ENCODE results near the gene LARP4B.

LARP4B gene

DNA sequence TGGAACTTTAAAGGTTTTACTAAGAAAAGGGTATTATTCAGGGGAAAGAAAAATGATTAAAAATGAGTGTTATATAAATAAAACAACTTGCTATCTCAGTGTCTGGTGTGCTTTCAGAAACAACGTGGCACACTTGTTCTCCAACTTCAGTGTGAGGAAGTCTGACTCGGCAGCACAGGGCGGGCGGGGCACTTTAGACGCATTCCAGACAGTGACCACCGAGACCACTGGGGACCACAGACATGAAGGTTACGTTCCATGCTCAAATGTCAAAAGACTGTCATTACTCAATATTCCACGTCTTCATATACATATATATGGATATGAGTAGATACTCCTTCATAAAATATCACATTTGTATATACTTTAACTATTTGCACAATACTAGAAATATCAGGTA is 87.0 kb downstream of the LARP4B start:
- no peak for DNase-seq
- no peaks in the 10 kb centered on the region for H3F3A ChIP-seq (ENCODE audit: insufficient read depth, low read length)
- H3K4me3 ChIP-seq (ENCODE audit: low read length) = no peak overlapping the region
- no peaks in the 10 kb centered on the region for H3K9me3 ChIP-seq (replicated peaks; ENCODE audit: insufficient read depth, low read length)
- peaks cover 100% of the 10 kb centered on the region for H3K79me2 ChIP-seq (ENCODE audit: low read length)
- H3K4me1 ChIP-seq (ENCODE audit: low read length) = peaks cover 25% of the 10 kb centered on the region
- no peak overlapping the region for H3K9ac ChIP-seq (ENCODE audit: low read length)
- H3K27me3 ChIP-seq (replicated peaks; ENCODE audit: insufficient read depth, low read length) = no peaks in the 10 kb centered on the region
- H3K27ac ChIP-seq (ENCODE audit: low read length) = no peak overlapping the region
- no peaks in the 10 kb centered on the region for H3K9me2 ChIP-seq (replicated peaks; ENCODE audit: insufficient read depth, low read length)
- H2AFZ ChIP-seq (ENCODE audit: low read length) = no peak overlapping the region
- H3K36me3 ChIP-seq (replicated peaks; ENCODE audit: insufficient read depth, low read length) = peaks cover 12% of the 10 kb centered on the region; the same call in 1 of the 2 replicates
- no peak overlapping the region for H3K4me2 ChIP-seq (ENCODE audit: low read depth, low read length)
- H4K20me1 ChIP-seq (ENCODE audit: insufficient read depth, low read length) = peaks cover 6% of the 10 kb centered on the region; the same call in 1 of the 2 replicates
- TF ChIP-seq EZH2phosphoT487 (IDR thresholded peaks at IDR 0.05; ENCODE audit: low read length) (no peak), EZH2 (optimal IDR thresholded peaks at IDR 0.05; ENCODE audit: low read depth, low read length) (no peak)
- TF ChIP-seq, protein P1, sequence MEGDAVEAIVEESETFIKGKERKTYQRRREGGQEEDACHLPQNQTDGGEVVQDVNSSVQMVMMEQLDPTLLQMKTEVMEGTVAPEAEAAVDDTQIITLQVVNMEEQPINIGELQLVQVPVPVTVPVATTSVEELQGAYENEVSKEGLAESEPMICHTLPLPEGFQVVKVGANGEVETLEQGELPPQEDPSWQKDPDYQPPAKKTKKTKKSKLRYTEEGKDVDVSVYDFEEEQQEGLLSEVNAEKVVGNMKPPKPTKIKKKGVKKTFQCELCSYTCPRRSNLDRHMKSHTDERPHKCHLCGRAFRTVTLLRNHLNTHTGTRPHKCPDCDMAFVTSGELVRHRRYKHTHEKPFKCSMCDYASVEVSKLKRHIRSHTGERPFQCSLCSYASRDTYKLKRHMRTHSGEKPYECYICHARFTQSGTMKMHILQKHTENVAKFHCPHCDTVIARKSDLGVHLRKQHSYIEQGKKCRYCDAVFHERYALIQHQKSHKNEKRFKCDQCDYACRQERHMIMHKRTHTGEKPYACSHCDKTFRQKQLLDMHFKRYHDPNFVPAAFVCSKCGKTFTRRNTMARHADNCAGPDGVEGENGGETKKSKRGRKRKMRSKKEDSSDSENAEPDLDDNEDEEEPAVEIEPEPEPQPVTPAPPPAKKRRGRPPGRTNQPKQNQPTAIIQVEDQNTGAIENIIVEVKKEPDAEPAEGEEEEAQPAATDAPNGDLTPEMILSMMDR (IDR thresholded peaks at IDR 0.05; ENCODE audit: low read length) = no peak

DNA sequence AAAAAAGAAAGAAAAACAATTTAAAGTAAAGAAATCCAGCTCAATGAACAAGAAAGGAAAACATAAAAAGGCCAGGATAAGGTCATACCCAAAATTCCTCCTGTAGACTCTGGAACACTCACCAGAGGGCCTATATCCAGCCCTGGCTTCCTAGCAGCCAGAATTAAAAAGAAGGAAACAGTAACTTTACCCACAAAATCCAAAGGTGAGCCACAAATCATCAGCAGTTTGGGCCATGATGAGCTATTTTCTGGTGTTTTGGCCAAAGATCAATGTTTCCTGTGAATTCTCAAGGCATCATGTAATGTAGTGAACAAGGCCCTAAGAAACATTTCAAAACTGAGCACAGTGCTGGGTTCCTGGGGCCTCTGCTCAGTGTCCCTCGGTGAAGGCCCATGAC is 87.8 kb downstream of the LARP4B start:
- TF ChIP-seq, protein P1 (IDR thresholded peaks at IDR 0.05; ENCODE audit: low read length) = no peak
- TF ChIP-seq EZH2phosphoT487 (IDR thresholded peaks at IDR 0.05; ENCODE audit: low read length) (no peak), EZH2 (optimal IDR thresholded peaks at IDR 0.05; ENCODE audit: low read depth, low read length) (no peak)
- no peaks in the 10 kb centered on the region for H3K27me3 ChIP-seq (replicated peaks; ENCODE audit: insufficient read depth, low read length)
- H3K9ac ChIP-seq (ENCODE audit: low read length) = no peak overlapping the region
- H3K27ac ChIP-seq (ENCODE audit: low read length) = no peak overlapping the region
- peaks cover 12% of the 10 kb centered on the region; the same call in 1 of the 2 replicates for H3K36me3 ChIP-seq (replicated peaks; ENCODE audit: insufficient read depth, low read length)
- H3K9me2 ChIP-seq (replicated peaks; ENCODE audit: insufficient read depth, low read length) = no peaks in the 10 kb centered on the region
- H4K20me1 ChIP-seq (ENCODE audit: insufficient read depth, low read length) = peaks cover 6% of the 10 kb centered on the region; the same call in 1 of the 2 replicates
- peaks cover 100% of the 10 kb centered on the region for H3K79me2 ChIP-seq (ENCODE audit: low read length)
- H3K4me1 ChIP-seq (ENCODE audit: low read length) = peaks cover 25% of the 10 kb centered on the region
- no peaks in the 10 kb centered on the region for H3F3A ChIP-seq (ENCODE audit: insufficient read depth, low read length)
- H3K4me2 ChIP-seq (ENCODE audit: low read depth, low read length) = no peak overlapping the region
- no peak overlapping the region for H3K4me3 ChIP-seq (ENCODE audit: low read length)
- H2AFZ ChIP-seq (ENCODE audit: low read length) = no peak overlapping the region
- DNase-seq = no peak
- H3K9me3 ChIP-seq (replicated peaks; ENCODE audit: insufficient read depth, low read length) = no peaks in the 10 kb centered on the region

- no peak overlapping the region for H3K9ac ChIP-seq (ENCODE audit: low read length)
- no peaks in the 10 kb centered on the region for H3K9me3 ChIP-seq (replicated peaks; ENCODE audit: insufficient read depth, low read length)
- peaks cover 100% of the 10 kb centered on the region for H3K79me2 ChIP-seq (ENCODE audit: low read length)
- H2AFZ ChIP-seq (ENCODE audit: low read length) = no peak overlapping the region
- H3K4me2 ChIP-seq (ENCODE audit: low read depth, low read length) = no peak overlapping the region
- no peak for DNase-seq
- no peak overlapping the region for H3K27ac ChIP-seq (ENCODE audit: low read length)
- no peak overlapping the region for H3K4me3 ChIP-seq (ENCODE audit: low read length)
- H3K27me3 ChIP-seq (replicated peaks; ENCODE audit: insufficient read depth, low read length) = no peaks in the 10 kb centered on the region
- H3K9me2 ChIP-seq (replicated peaks; ENCODE audit: insufficient read depth, low read length) = no peaks in the 10 kb centered on the region
- peaks cover 6% of the 10 kb centered on the region; the same call in 1 of the 2 replicates for H4K20me1 ChIP-seq (ENCODE audit: insufficient read depth, low read length)
- TF ChIP-seq, protein P1 (IDR thresholded peaks at IDR 0.05; ENCODE audit: low read length) = no peak
- TF ChIP-seq EZH2phosphoT487 (IDR thresholded peaks at IDR 0.05; ENCODE audit: low read length) = no peak
- TF ChIP-seq EZH2 (optimal IDR thresholded peaks at IDR 0.05; ENCODE audit: low read depth, low read length) = no peak
- H3F3A ChIP-seq (ENCODE audit: insufficient read depth, low read length) = no peaks in the 10 kb centered on the region
- H3K4me1 ChIP-seq (ENCODE audit: low read length) = peaks cover 22% of the 10 kb centered on the region
- H3K36me3 ChIP-seq (replicated peaks; ENCODE audit: insufficient read depth, low read length) = peaks cover 12% of the 10 kb centered on the region; the same call in 1 of the 2 replicates
Measured at GRCh38 chr10:842795-843194, 88.7 kb downstream of the LARP4B start.

All from MM.1S (cell line).